Measurements from ENCODE around the gene LGALS3BP.

The LGALS3BP gene

DNA sequence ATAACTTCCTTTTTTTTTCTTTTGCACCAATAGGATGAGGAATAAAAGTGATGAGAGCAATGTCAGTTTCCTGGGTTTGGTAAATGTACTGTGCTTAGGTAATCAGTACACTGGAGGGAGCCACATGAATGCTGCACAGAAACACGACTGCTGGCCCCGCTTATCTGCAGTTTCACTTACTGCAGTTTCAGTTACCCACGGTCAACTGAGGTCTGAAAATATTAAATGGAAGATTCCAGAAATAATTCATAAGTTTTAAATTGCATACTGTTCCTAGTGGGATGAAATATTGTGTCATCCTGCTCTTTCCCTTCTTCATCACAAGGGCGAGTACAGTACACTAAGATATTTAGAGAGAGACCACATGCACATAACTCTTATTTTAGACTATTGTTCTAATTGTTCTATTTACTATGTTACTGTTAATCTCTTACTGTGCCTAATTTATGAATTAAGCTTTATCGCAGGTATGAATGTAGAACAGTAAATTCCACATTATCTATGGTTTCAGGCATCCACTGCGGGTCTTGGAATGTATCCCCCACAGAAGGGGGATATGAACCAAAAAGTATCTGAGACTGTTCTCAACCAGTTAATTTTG is 6.4 kb upstream of the LGALS3BP start:
- in situ Hi-C loops (cut with HindIII; ENCODE audit: low sequenced_read_pairs): no loop called here
- TF ChIP-seq, protein P1, sequence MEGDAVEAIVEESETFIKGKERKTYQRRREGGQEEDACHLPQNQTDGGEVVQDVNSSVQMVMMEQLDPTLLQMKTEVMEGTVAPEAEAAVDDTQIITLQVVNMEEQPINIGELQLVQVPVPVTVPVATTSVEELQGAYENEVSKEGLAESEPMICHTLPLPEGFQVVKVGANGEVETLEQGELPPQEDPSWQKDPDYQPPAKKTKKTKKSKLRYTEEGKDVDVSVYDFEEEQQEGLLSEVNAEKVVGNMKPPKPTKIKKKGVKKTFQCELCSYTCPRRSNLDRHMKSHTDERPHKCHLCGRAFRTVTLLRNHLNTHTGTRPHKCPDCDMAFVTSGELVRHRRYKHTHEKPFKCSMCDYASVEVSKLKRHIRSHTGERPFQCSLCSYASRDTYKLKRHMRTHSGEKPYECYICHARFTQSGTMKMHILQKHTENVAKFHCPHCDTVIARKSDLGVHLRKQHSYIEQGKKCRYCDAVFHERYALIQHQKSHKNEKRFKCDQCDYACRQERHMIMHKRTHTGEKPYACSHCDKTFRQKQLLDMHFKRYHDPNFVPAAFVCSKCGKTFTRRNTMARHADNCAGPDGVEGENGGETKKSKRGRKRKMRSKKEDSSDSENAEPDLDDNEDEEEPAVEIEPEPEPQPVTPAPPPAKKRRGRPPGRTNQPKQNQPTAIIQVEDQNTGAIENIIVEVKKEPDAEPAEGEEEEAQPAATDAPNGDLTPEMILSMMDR (IDR thresholded peaks at IDR 0.05; ENCODE audit: low read depth, low read length): peak; percentile 28
- H3K4me3 ChIP-seq (ENCODE audit: low read depth, low read length): peak overlapping the region; percentile 21
- peak; percentile 47 for DNase-seq (ENCODE audit: low read depth, low spot score)

DNA sequence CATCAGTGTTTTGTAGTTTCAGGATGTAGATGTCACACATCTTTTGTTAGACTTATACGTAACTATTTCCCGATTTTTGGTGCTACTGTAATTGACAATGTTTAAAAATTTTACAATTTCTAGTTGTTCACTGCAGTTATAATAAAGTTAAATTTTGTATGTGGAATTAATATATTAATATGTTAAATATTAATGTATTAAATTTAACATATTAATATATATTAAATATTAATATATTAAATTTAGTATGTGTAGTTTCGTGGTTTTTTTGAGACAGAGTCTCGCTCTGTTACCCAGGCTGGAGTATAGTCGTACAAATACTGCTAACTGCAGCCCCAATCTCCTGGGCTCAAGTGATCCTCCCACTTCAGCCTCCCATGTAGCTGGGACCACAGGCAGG is 5.7 kb upstream of the LGALS3BP start:
- no peak overlapping the region for H3K4me3 ChIP-seq (ENCODE audit: low read depth, low read length)
- in situ Hi-C loops (cut with HindIII; ENCODE audit: low sequenced_read_pairs): no loop called here
- TF ChIP-seq, protein P1 (IDR thresholded peaks at IDR 0.05; ENCODE audit: low read depth, low read length): no peak
- no peak for DNase-seq (ENCODE audit: low read depth, low spot score)

DNA sequence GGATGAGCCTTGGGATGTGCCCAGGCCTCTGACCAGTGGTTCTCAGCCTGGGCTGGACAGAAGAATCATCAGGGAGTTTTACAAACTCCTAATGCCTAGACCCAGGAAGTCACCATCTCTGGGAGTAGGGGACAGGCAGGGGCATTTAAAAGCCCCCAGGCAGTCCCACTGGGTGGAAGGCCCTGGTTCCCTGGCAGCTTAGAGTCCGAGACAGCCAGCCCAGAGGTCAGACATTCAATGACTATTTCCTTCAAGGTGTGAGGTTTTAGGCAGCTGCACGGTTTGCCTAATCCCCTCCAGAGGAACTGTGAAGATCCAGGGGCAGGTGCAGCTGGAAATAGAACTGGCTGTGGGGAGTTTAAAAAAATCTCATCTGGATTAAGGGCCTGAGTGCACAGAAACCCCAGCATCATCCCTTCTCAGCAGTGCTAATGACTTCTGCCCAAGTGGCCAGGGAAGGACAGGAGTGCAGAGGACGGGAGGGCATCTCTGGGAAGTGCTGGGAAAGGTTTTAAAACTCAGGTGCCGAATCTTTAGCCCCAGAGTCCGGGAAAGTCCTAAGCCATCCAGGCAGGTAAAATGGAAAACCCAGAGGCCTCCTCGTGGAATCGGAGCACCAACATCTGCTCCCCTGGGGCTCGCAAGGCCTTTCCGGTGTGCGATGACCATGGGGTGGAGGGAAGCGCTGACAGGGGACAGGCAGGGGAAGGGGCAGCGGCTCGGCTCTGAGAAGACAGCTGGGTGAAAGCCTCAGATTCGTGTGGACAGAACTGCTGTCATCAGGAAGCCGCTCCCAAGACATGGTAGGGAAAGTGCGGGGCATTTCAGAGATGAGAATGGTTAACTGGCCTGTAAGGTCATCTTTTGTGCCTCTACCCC is 1.5 kb upstream of the LGALS3BP start:
- in situ Hi-C loops (cut with HindIII; ENCODE audit: low sequenced_read_pairs): no loop called here
- TF ChIP-seq, protein P1 (IDR thresholded peaks at IDR 0.05; ENCODE audit: low read depth, low read length): no peak
- no peak overlapping the region for H3K4me3 ChIP-seq (ENCODE audit: low read depth, low read length)
- DNase-seq (ENCODE audit: low read depth, low spot score): no peak

DNA sequence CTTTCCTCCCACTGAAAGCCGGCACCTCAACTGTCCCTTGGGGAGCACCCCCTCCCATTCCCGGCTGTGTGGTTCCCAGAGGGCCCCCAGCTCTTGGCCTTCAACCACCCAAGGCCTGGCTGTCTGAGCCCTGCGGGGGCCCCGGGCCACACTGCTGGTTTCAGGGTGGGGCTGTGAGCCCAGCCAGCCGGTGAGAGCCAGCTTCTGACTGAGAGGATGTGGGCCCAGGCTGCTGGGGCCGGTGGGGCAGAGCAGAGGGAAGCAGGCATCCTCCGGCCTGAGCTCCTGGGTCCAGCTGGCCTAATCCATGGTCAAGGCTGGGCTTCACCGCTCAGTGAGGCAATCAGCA is 875 bp upstream of the LGALS3BP start:
- H3K4me3 ChIP-seq (ENCODE audit: low read depth, low read length): no peak overlapping the region
- in situ Hi-C loops (cut with HindIII; ENCODE audit: low sequenced_read_pairs): no loop called here
- DNase-seq (ENCODE audit: low read depth, low spot score): no peak
- TF ChIP-seq, protein P1 (IDR thresholded peaks at IDR 0.05; ENCODE audit: low read depth, low read length): no peak

DNA sequence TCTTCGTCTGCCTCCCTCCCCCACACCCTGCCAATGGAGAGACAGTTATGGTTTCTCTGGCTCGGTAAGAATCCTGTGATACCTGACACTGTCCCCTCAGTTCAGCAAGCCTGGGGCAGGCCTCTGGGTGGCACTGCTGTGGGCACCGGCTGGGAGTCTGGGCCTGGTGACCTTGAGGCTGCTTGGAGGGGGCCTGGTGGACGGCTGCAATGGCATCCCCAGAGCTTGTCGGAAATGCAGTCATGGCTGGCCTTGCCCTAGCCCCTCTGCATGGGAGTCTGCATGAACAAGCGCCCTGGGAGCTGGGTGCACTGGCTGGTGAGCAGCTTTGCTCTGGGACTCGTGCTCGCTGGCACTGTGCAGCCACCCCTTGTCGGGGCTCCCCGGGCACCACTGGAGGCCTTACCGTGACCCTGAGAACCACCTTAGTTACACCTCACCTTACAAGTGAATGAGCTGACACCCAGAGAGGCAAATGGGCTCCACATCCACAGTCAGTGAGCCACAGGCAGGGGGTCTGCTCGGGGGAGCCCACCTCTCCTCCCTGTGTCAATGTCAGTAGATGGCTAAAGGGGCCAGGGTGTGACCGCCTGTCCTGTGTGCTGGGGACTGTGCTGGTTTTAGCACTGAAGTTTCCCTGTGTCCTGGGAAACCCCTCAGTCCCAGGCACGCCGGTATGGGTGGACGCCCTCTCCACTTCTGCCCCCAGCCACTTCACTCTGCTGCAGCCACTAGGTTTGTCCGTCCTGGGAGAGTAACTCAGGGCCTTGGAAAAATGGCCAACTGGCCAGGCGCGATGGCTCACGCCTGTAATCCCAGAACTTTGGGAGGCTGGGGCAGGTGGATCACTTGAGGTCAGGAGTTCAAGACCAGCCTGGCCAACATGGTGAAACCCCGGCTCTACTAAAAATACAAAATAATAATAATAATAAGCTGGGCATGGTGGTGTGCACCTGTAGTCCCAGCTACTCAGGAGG is 1.4 kb downstream of the LGALS3BP start:
- in situ Hi-C loops (cut with HindIII; ENCODE audit: low sequenced_read_pairs): no loop called here
- no peak overlapping the region for H3K4me3 ChIP-seq (ENCODE audit: low read depth, low read length)
- no peak for DNase-seq (ENCODE audit: low read depth, low spot score)
- TF ChIP-seq, protein P1 (IDR thresholded peaks at IDR 0.05; ENCODE audit: low read depth, low read length): no peak

DNA sequence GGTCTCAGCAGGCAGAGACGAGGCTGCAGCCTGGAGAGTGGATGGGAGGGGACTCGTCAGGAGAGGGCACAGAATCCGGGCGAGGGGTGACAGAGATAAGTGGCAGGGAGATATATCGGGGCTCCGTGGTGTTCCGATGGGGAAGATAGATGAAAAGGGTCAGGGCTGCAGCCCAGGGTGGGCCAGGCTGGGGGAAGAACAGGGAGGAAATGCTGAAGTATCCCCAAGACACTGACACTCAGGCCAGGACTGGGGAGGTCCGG is 2.1 kb downstream of the LGALS3BP start:
- TF ChIP-seq, protein P1 (IDR thresholded peaks at IDR 0.05; ENCODE audit: low read depth, low read length): no peak
- H3K4me3 ChIP-seq (ENCODE audit: low read depth, low read length): no peak overlapping the region
- no peak for DNase-seq (ENCODE audit: low read depth, low spot score)
- in situ Hi-C loops (cut with HindIII; ENCODE audit: low sequenced_read_pairs): no loop called here

Measured in astrocyte of the spinal cord (primary cell).